ENCODE data around the gene RRP1B.
"Not testable (repeated sequence)": the region's sequence is repeated elsewhere in the genome, so short reads cannot be mapped to it uniquely, and the experiment has no call there.

RRP1B gene

GRCh38 chr21:43644071-43644470 is 15.3 kb upstream of the RRP1B start:
- DNase-seq: no peak

- no peak for DNase-seq
Measured at GRCh38 chr21:43644609-43645008, 14.8 kb upstream of the RRP1B start.

- DNase-seq: peak; percentile 29
Measured at GRCh38 chr21:43645136-43645891, 14.0 kb upstream of the RRP1B start.

- DNase-seq: no peak
Measured at GRCh38 chr21:43645976-43646375, 13.4 kb upstream of the RRP1B start.

GRCh38 chr21:43646550-43647260 is 12.7 kb upstream of the RRP1B start:
- DNase-seq: peak; percentile 84

GRCh38 chr21:43648171-43648570 is 11.2 kb upstream of the RRP1B start:
- no peak for DNase-seq

GRCh38 chr21:43651926-43652325 is 7.4 kb upstream of the RRP1B start:
- DNase-seq: not testable (repeated sequence)

- DNase-seq: no peak
Measured at GRCh38 chr21:43652616-43653015, 6.7 kb upstream of the RRP1B start.

GRCh38 chr21:43653626-43654025 is 5.7 kb upstream of the RRP1B start:
- no peak for DNase-seq

GRCh38 chr21:43654806-43655489 is 4.4 kb upstream of the RRP1B start:
- no peak for DNase-seq

- DNase-seq: no peak
Measured at GRCh38 chr21:43657355-43658087, 1.8 kb upstream of the RRP1B start.

- no peak for DNase-seq
Measured at GRCh38 chr21:43658088-43658741, 1.1 kb upstream of the RRP1B start.

GRCh38 chr21:43658769-43659135 is 608 bp upstream of the RRP1B start:
- DNase-seq: no peak

- no peak for DNase-seq
Measured at GRCh38 chr21:43662286-43662685, 2.9 kb downstream of the RRP1B start.

- DNase-seq: no peak
Measured at GRCh38 chr21:43663033-43663432, 3.7 kb downstream of the RRP1B start.

GRCh38 chr21:43664358-43664757 is 5.0 kb downstream of the RRP1B start:
- no peak for DNase-seq

- DNase-seq: no peak
Measured at GRCh38 chr21:43665879-43666278, 6.5 kb downstream of the RRP1B start.

GRCh38 chr21:43667191-43667904 is 8.0 kb downstream of the RRP1B start:
- no peak for DNase-seq

- DNase-seq: no peak
Measured at GRCh38 chr21:43669828-43670605, 10.7 kb downstream of the RRP1B start.

- DNase-seq: no peak
Measured at GRCh38 chr21:43675871-43676270, 16.5 kb downstream of the RRP1B start.

- no peak for DNase-seq
Measured at GRCh38 chr21:43676391-43676790, 17.0 kb downstream of the RRP1B start.

Measured in CD4-positive, alpha-beta T cell treated with Interleukin-4 for 4 hours (primary cell).